HG03108 (cell line): ENCODE measurements around the gene PAQR6.
A peak's percentile ranks its signal among the peaks of the same experiment; 100 is the strongest.

ENCODE experiments used
- ATAC-seq: cut with Tn5 transposase; IDR thresholded peaks from one replicate; pipeline ENCODE4 v1.9.1; 2021; ENCODE audit warnings: moderate library complexity; ENCODE audit not compliant: unreplicated experiment

Gene PAQR6

GRCh38 chr1:156198831-156199349 lies 49.0 kb downstream of the PAQR6 start:
- no peak for ATAC-seq

- no peak for ATAC-seq
These were observed 51.4 kb downstream of the PAQR6 start for GRCh38 chr1:156196445-156196844.

GRCh38 chr1:156195853-156196252 lies 52.0 kb downstream of the PAQR6 start:
- no peak for ATAC-seq

GRCh38 chr1:156194300-156194652 lies 53.6 kb downstream of the PAQR6 start:
- no peak for ATAC-seq

GRCh38 chr1:156193488-156194299 lies 54.2 kb downstream of the PAQR6 start, which contains the start of gene SLC25A44:
Gene SLC25A44 (plus strand): TSS chr1:156194104. CDS start chr1:156199848, 5,744 bp downstream.
- peak; percentile 91 for ATAC-seq
